OCI-LY3 (cell line): ENCODE results near the gene ALS2.
"Not testable (repeated sequence)": the region's sequence is repeated elsewhere in the genome, so short reads cannot be mapped to it uniquely, and the experiment has no call there.

Experiments
- H2AFZ ChIP-seq: fragments of 200-600, 300-600 bp; shearing (Covaris generic); 2 replicates; pipeline ENCODE4 v1.6.0; 2014; ENCODE audit warnings: antibody characterized with exemption, low read depth, low read length
- H3K27ac ChIP-seq: fragments of 200-600, 300-600 bp; sonication (generic); 2 replicates; pipeline ENCODE4 v1.5.1; 2014; ENCODE audit warnings: mild to moderate bottlenecking, low read length, moderate library complexity, mixed read lengths
- H3K27me3 ChIP-seq: fragments of 200-600, 300-600 bp; sonication (generic); 2 replicates; pipeline ENCODE4 v1.6.1; 2014; ENCODE audit warnings: low read depth, low read length, mixed read lengths
- H3K36me3 ChIP-seq: fragments of 200-600, 300-600 bp; sonication (generic); replicated peaks from 2 replicates; pipeline ENCODE3; 2014; ENCODE audit warnings: low read depth, low read length, mixed read lengths
- H3K4me1 ChIP-seq: fragments of 300-600, 200-600 bp; sonication (generic); 2 replicates; pipeline ENCODE4 v1.6.1; 2014; ENCODE audit warnings: low read length, mixed read lengths
- H3K4me2 ChIP-seq: fragments of 200-600, 300-600 bp; sonication (generic); 2 replicates; pipeline ENCODE4 v1.6.1; 2014; ENCODE audit warnings: low read length, mixed read lengths
- H3K4me3 ChIP-seq: fragments of 300-600, 200-600 bp; sonication (generic); 2 replicates; pipeline ENCODE4 v1.5.1; 2014; ENCODE audit warnings: antibody characterized with exemption, mild to moderate bottlenecking, low read length, moderate library complexity
- H3K79me2 ChIP-seq: fragments of 300-600, 200-600 bp; shearing (Covaris generic); 2 replicates; pipeline ENCODE4 v1.6.1; 2014; ENCODE audit warnings: mild to moderate bottlenecking, low read length, mixed read lengths
- H3K9ac ChIP-seq: fragments of 300-600, 200-600 bp; shearing (Covaris generic); 2 replicates; pipeline ENCODE4 v1.6.0; 2014; ENCODE audit warnings: mild to moderate bottlenecking, low read length, moderate library complexity
- H3K9me3 ChIP-seq: fragments of 200-600, 300-600 bp; shearing (Covaris generic); 2 replicates; pipeline ENCODE4 v1.6.1; 2014; ENCODE audit warnings: low read length, mixed read lengths; ENCODE audit not compliant: insufficient read depth
- H4K20me1 ChIP-seq: fragments of 200-600, 300-600 bp; sonication (generic); 2 replicates; pipeline ENCODE4 v1.6.1; 2016; ENCODE audit warnings: low read length, mixed read lengths; ENCODE audit not compliant: insufficient read depth
- EZH2phosphoT487 ChIP-seq: fragments of 200-600 bp; shearing (Covaris generic); IDR thresholded peaks from 2 replicates; pipeline ENCODE4 v1.6.1; 2018; ENCODE audit warnings: antibody characterized with exemption, mixed run types, low read depth
- TF ChIP-seq, protein P1 (sequence below): fragments of 200-600, 300-600 bp; sonication (generic); IDR thresholded peaks from 2 replicates; pipeline ENCODE4 v1.5.1; 2014; ENCODE audit warnings: antibody characterized with exemption, low read length, low read depth

Gene ALS2

GRCh38 chr2:201674298-201674697 lies 106.4 kb downstream of the ALS2 start:
- H3K36me3 ChIP-seq: no peaks in the 10 kb centered on the region
- peaks cover 7% of the 10 kb centered on the region; the same call in 1 of the 2 replicates for H3K4me1 ChIP-seq
- TF ChIP-seq, protein P1, sequence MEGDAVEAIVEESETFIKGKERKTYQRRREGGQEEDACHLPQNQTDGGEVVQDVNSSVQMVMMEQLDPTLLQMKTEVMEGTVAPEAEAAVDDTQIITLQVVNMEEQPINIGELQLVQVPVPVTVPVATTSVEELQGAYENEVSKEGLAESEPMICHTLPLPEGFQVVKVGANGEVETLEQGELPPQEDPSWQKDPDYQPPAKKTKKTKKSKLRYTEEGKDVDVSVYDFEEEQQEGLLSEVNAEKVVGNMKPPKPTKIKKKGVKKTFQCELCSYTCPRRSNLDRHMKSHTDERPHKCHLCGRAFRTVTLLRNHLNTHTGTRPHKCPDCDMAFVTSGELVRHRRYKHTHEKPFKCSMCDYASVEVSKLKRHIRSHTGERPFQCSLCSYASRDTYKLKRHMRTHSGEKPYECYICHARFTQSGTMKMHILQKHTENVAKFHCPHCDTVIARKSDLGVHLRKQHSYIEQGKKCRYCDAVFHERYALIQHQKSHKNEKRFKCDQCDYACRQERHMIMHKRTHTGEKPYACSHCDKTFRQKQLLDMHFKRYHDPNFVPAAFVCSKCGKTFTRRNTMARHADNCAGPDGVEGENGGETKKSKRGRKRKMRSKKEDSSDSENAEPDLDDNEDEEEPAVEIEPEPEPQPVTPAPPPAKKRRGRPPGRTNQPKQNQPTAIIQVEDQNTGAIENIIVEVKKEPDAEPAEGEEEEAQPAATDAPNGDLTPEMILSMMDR: no peak
- TF ChIP-seq EZH2phosphoT487: no peak
- H3K79me2 ChIP-seq: no peaks in the 10 kb centered on the region
- no peak overlapping the region for H3K4me3 ChIP-seq
- H3K27me3 ChIP-seq: no peaks in the 10 kb centered on the region
- no peak overlapping the region for H2AFZ ChIP-seq
- no peaks in the 10 kb centered on the region for H3K9me3 ChIP-seq
- H3K4me2 ChIP-seq: no peak overlapping the region
- H4K20me1 ChIP-seq: no peaks in the 10 kb centered on the region
- H3K9ac ChIP-seq: no peak overlapping the region
- no peak overlapping the region for H3K27ac ChIP-seq

DNA sequence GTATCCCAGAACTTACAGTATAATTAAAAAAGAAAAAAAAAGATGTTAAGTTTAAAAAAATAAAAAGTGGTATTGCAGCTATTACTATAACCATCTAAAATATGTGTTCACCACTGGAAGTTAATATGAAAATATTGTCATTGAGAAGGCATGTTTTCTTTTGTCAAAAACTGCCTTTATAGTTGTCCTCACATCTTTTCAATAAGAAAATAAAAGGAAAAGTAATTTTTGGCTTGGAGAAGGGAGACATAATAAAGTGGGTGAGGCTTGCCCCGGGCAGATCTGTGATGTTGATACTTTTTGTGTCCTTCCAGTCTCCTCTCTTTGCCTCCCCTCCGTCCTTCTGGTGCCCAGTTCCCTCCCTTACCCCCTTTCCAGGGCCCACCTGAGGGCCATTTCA lies 107.2 kb downstream of the ALS2 start:
- TF ChIP-seq, protein P1: no peak
- TF ChIP-seq EZH2phosphoT487: no peak
- Histone ChIP-seq H3K9ac (no peak overlapping the region), H2AFZ (no peak overlapping the region), H3K79me2 (no peaks in the 10 kb centered on the region), H3K4me2 (no peak overlapping the region), H3K9me3 (no peaks in the 10 kb centered on the region), H3K27me3 (no peaks in the 10 kb centered on the region), H3K4me3 (no peak overlapping the region), H3K36me3 (no peaks in the 10 kb centered on the region), H3K27ac (no peak overlapping the region), H4K20me1 (no peaks in the 10 kb centered on the region), H3K4me1 (peaks cover 7% of the 10 kb centered on the region; the same call in 1 of the 2 replicates)

DNA sequence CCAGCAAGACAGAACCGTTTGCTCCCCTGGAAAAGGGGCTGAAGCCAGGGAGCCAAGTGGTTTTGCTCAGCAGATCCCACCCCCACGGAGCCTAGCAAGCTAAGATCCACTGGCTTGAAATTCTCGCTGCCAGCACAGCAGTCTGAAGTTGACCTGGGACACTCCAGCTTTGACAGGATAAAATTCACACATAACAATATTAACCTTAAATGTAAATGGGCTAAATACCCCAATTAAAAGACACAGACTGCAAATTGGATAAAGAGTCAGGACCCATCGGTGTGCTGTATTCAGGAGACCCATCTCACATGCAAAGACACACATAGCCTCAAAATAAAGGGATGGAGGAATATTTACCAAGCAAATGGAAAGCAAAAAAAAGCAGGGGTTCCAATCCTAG lies 109.5 kb downstream of the ALS2 start:
- not testable (repeated sequence) for H3K9me3 ChIP-seq, H3K27me3 ChIP-seq, H3K36me3 ChIP-seq, H3K4me2 ChIP-seq, H3K4me1 ChIP-seq, H3K79me2 ChIP-seq, H3K4me3 ChIP-seq, H2AFZ ChIP-seq, H3K27ac ChIP-seq, H3K9ac ChIP-seq, H4K20me1 ChIP-seq

- TF ChIP-seq, protein P1: no peak
- no peak for TF ChIP-seq EZH2phosphoT487
- no peaks in the 10 kb centered on the region for H3K9me3 ChIP-seq
- H3K4me2 ChIP-seq: no peak overlapping the region
- no peaks in the 10 kb centered on the region for H3K36me3 ChIP-seq
- H2AFZ ChIP-seq: no peak overlapping the region
- no peak overlapping the region for H3K27ac ChIP-seq
- H4K20me1 ChIP-seq: no peaks in the 10 kb centered on the region
- no peaks in the 10 kb centered on the region for H3K79me2 ChIP-seq
- no peak overlapping the region for H3K9ac ChIP-seq
- no peak overlapping the region for H3K4me3 ChIP-seq
- peaks cover 7% of the 10 kb centered on the region for H3K4me1 ChIP-seq
- no peaks in the 10 kb centered on the region for H3K27me3 ChIP-seq
Observed at GRCh38 chr2:201669865-201670264, 110.9 kb downstream of the ALS2 start.

- Histone ChIP-seq H4K20me1 (no peaks in the 10 kb centered on the region), H2AFZ (no peak overlapping the region), H3K27me3 (no peaks in the 10 kb centered on the region), H3K4me1 (peaks cover 11% of the 10 kb centered on the region), H3K27ac (no peak overlapping the region), H3K9ac (no peak overlapping the region), H3K9me3 (no peaks in the 10 kb centered on the region), H3K36me3 (no peaks in the 10 kb centered on the region), H3K4me3 (no peak overlapping the region), H3K79me2 (no peaks in the 10 kb centered on the region), H3K4me2 (no peak overlapping the region)
- TF ChIP-seq, protein P1: no peak
- no peak for TF ChIP-seq EZH2phosphoT487
Observed at GRCh38 chr2:201668402-201668910, 112.3 kb downstream of the ALS2 start.
